HCEC 1CT (cell line): ENCODE results near the gene UBR2.
"Not testable (repeated sequence)": the region's sequence is repeated elsewhere in the genome, so short reads cannot be mapped to it uniquely, and the experiment has no call there.

Experiments used
- DNase-seq: peaks from one replicate; pipeline ENCODE4 v3.0.0-alpha.2; 2017

UBR2 gene

DNA sequence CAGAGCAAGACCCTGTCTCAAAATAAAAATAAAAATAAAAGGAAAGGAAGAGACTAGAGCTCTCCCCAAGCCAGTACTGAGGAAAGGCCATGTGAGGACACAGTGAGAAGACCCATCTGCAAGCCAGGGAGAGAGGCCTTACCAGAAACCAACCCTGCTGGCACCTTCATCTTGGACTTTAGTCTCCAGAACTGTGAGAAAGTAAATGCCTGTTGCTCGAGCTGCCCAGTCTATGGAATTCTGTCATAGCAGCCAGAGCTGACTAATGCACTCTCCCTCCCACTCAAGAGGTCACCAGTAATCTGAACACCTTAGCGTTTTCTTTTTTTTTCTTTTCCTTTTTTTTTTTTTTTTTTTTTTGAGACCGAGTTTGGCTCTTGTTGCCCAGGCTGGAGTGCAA is 165.9 kb downstream of the UBR2 start:
- DNase-seq: no peak

DNA sequence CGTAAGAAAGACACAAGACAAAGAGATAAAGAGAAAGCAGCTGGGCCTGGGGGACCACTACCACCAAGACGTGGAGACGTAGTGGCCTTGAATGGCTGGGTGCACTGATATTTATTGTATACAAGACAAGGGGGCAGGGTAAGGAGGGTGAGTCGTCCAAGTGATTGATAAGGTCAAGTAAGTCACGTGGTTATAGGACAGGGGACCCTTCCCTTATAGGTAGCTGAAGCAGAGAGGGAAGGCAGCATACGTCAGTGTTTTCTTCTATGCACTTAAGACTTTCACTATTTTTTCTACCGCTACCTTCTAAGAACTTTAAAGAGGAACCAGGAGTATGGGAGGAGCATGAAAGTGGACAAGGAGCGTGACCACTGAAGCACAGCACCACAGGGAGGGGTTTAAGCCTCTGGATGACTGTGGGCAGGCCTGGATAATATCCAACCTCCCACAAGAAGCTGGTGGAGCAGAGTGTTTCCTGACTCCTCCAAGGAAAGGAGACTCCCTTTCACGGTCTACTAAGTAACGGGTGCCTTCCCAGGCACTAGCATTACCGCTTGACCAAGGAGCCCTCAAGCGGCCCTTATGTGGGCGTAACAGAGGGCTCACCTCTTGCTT is 170.1 kb downstream of the UBR2 start:
- DNase-seq: not testable (repeated sequence)

DNA sequence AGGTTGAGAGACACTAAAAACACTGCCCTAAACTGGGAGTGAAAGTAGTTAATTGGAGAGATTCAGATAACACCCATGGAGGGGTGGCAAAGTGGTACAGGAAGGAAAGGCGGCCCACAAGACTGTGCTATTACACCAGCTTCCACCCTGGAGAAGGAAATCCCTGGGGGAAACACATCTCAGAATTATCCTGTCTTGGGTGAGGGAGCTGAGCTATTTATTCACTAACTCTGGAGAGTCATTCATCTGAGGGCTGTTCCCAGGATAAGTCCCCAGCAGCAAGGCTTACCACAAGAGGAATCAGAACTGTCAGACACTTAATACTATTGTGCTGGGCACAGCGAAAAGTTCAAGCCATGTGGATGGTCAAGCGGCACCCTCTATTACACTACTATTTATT is 172.1 kb downstream of the UBR2 start:
- no peak for DNase-seq

DNA sequence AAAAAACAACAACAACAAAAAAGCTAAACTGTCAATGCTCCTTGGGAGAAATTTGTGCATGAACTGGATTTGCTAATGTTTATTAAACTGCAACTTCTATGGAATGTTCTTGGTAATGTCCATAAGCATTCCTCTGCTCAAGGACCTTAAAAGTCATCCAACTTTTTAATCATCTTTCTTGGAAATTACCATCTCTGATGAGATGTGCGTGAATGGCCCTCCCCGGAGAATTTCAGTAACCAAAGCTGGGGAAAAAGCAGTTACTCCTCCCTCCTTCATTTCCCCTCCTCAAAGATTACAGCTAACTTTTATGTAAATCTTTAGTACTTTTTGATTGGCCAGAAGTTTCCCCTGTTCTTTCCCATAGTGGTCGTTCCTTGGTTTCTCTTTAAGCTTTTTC is 176.9 kb downstream of the UBR2 start:
- DNase-seq: no peak

DNA sequence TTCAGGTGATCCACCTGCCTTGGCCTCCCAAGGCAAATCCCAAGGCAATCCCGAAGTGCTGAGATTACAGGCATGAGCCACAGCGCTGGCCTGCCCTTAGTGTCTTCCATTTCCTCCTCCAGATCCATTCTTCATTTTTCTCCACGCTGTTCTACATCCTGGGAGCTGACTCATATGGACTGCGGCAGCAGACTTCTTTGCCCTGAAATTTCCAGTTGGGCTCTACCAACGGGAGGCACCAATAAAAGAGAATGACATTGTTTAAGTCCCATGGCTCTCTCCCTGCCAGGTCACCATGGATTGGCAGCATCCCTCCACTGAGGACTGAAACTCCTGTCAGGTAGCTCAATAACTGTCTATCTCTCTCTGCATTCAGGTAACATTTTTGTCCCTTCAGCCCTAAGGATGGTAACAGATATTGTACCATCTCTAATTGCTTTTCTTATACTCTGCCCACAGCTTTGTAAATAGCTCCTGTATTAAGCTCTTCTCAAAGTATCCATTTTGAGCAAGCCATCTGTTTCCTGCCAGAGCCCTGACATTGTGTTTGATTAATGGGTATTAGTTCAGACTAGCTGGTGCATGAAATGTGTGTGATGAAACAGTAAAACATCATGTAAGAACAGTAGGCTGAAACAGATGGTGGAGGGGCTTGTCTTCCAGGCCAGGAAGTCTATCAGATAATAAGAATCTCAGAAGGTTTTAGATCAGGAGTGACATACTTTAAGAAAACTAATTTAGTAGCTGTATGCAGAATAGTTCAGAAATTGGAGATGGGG is 178.5 kb downstream of the UBR2 start:
- peak; percentile 61 for DNase-seq
